Bronchial epithelial cell (primary cell): ENCODE measurements around the gene SLC18A2. TPM values are rescaled to one million over a fixed set of nuclear protein-coding genes. Genes with fewer than 3 reads are reported as not detected.
A peak's percentile ranks its signal among the peaks of the same experiment; 100 is the strongest.

Experiments used
- DNase-seq: peaks from one replicate; pipeline ENCODE4 v3.0.0-alpha.2; 2010; ENCODE audit warnings: low read depth
- FAIRE-seq: peaks from 2 replicates; lab custom pipeline; 2011; peaks lifted over from hg19 to GRCh38; lab: Jason Lieb, UNC
- H3K27me3 ChIP-seq: 2 replicates; pipeline ENCODE4 v1.5.1; 2011; ENCODE audit warnings: low read length; ENCODE audit not compliant: control insufficient read depth, insufficient read depth
- H3K36me3 ChIP-seq: 2 replicates; pipeline ENCODE4 v1.5.1; 2011; ENCODE audit warnings: low read length; ENCODE audit not compliant: control insufficient read depth, insufficient read depth
- H3K4me3 ChIP-seq: 2 replicates; pipeline ENCODE4 v1.5.1; 2011; ENCODE audit warnings: mild to moderate bottlenecking, low read depth, low read length, control low read depth
- CTCF ChIP-seq: IDR thresholded peaks from 2 replicates; pipeline ENCODE4 v1.5.1; 2011; ENCODE audit warnings: mild to moderate bottlenecking, moderate library complexity, low read length, control low read depth, inconsistent platforms; ENCODE audit not compliant: insufficient read depth, severe bottlenecking
- total RNA-seq: library from RNA; depleted of rRNA; stranded (reverse); fragments of >200 nt; gene quantifications from 2 replicates; pipeline ENCODE4 v1.2.1, GENCODE V29; 2014

Gene SLC18A2
- total RNA-seq, 1 donor from 2014 or later: not detected

DNA sequence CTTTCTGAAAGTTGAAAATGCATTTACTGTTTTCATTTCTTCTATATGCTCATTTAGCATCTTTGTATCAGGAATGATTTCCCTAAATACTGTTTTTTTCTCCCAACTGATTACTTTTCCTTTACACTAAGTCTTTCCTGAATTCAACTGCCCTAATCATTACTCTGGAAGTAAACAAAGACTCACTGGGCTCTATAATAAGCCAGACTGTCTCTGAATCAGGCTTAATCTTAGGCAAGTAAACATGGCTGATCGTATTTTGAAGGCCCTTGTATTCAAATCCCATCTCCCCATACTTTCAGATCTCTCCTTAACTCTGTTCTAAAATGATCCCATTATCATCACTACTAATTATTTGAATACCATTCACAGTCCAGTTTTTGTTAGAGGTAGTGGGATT lies 72.7 kb downstream of the SLC18A2 start:
- Histone ChIP-seq H3K36me3 (no peaks in the 10 kb centered on the region), H3K27me3 (no peaks in the 10 kb centered on the region), H3K4me3 (no peak overlapping the region)
- FAIRE-seq (no peak), DNase-seq (no peak)
- TF ChIP-seq CTCF: no peak

GRCh38 chr10:117316701-117317100 lies 75.8 kb downstream of the SLC18A2 start:
- FAIRE-seq: no peak
- H3K36me3 ChIP-seq: no peaks in the 10 kb centered on the region
- H3K27me3 ChIP-seq: no peaks in the 10 kb centered on the region
- no peak for DNase-seq
- no peak for TF ChIP-seq CTCF
- no peak overlapping the region for H3K4me3 ChIP-seq

DNA sequence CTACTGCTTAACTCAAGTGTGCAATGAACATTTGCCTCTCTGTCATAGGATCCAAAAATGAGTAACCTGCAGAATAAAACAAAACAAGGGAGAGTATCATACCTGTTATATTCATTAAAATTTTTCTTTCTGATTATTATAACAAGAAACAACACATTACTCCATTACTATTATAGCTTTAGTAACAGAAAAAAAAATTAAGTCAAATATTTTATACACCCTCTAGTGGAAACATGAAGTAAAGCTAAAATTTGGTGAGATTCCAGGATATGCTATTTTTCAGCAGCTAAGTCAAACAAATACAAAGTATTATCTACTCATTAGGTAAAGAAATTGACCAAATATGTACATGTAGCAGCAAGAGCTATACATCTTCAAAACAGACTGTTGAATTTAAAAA lies 78.0 kb downstream of the SLC18A2 start:
- no peak overlapping the region for H3K4me3 ChIP-seq
- FAIRE-seq (no peak), DNase-seq (no peak)
- no peak for TF ChIP-seq CTCF
- no peaks in the 10 kb centered on the region for H3K27me3 ChIP-seq
- H3K36me3 ChIP-seq: no peaks in the 10 kb centered on the region

DNA sequence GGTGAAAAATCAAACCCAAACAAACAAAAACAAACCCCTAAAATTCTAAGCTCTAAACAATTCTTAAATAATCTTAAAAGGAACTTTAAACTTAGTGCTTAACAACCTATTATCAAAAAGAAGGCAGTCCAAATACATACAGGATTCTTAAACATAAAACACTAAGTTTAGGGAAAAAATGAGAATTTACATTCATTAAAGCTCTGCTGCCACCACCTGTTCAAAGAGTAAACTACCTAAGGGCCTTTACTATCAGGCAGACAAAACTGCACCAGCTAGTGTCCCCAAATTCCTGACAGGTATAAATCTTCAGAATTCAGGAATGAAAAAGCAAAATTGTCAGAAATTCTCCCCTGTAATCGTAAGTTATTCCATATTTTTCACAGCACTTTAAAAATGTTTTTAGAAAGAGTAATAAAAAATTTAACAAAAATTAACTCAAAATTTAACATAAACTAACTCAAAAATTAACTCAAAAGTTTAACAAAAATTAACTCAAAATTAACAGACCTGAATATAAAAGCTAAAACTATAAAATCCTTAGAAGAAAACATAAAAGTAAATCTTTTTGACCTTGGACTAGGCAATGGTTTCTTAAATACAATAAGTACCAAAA lies 79.2 kb downstream of the SLC18A2 start:
- no peaks in the 10 kb centered on the region for H3K27me3 ChIP-seq
- FAIRE-seq: no peak
- H3K4me3 ChIP-seq: no peak overlapping the region
- H3K36me3 ChIP-seq: no peaks in the 10 kb centered on the region
- peak; percentile 32 for TF ChIP-seq CTCF
- peak; percentile 28 for DNase-seq

GRCh38 chr10:117322260-117322659 lies 81.3 kb downstream of the SLC18A2 start:
- FAIRE-seq (no peak), DNase-seq (no peak)
- H3K27me3 ChIP-seq: no peaks in the 10 kb centered on the region
- H3K4me3 ChIP-seq: no peak overlapping the region
- no peak for TF ChIP-seq CTCF
- H3K36me3 ChIP-seq: no peaks in the 10 kb centered on the region

- TF ChIP-seq CTCF: no peak
- FAIRE-seq: no peak
- Histone ChIP-seq H3K36me3 (no peaks in the 10 kb centered on the region), H3K27me3 (no peaks in the 10 kb centered on the region), H3K4me3 (no peak overlapping the region)
- no peak for DNase-seq
Measured at GRCh38 chr10:117324367-117324766, 83.5 kb downstream of the SLC18A2 start.
